H1 (cell line): ENCODE data around the gene OR13G1. TPM values are rescaled to one million over a fixed set of nuclear protein-coding genes. Genes with fewer than 3 reads are reported as not detected.

ENCODE experiments used
- CTCF ChIA-PET: fragments of 300-600 bp; sonication (Branson Sonifier 250); formaldehyde crosslinking; loops from one replicate; lab custom pipeline; 2021; ENCODE audit not compliant: partially characterized antibody; lab: Charles Lee
- POLR2A ChIA-PET: fragments of 300-600 bp; sonication (Branson Sonifier 250); formaldehyde crosslinking; loops from one replicate; lab custom pipeline; 2021; ENCODE audit warnings: inconsistent platforms; ENCODE audit not compliant: partially characterized antibody; lab: Charles Lee
- DNase-seq, 2 experiments: peaks; one replicate each; pipeline versions ENCODE4 v3.0.0 to v3.0.0-alpha.2; 2010 to 2022; ENCODE audit warnings: low spot score in 2 of 2, low read depth in 1 of 2, mixed read lengths in 1 of 2
- FAIRE-seq: peaks from 2 replicates; lab custom pipeline; 2011; peaks lifted over from hg19 to GRCh38; lab: Jason Lieb, UNC
- H2AFZ ChIP-seq: 2 replicates; pipeline ENCODE4 v1.8.1; 2012; ENCODE audit warnings: low read length, inconsistent platforms
- H2AK5ac ChIP-seq: 2 replicates; pipeline ENCODE4 v1.6.1; 2013; ENCODE audit warnings: low read depth, low read length
- H2BK120ac ChIP-seq: replicated peaks from 2 replicates; pipeline ENCODE3; 2013; ENCODE audit warnings: low read depth, low read length, inconsistent platforms
- H2BK12ac ChIP-seq: 2 replicates; pipeline ENCODE4 v1.6.1; 2013; ENCODE audit warnings: low read depth, low read length
- H2BK15ac ChIP-seq: 2 replicates; pipeline ENCODE4 v1.6.1; 2013; ENCODE audit warnings: low read length
- H2BK20ac ChIP-seq: 2 replicates; pipeline ENCODE4 v1.6.1; 2013; ENCODE audit warnings: low read length
- H2BK5ac ChIP-seq: 2 replicates; pipeline ENCODE4 v1.6.1; 2013; ENCODE audit warnings: low read depth, low read length
- H3K14ac ChIP-seq: 2 replicates; pipeline ENCODE4 v1.6.1; 2013; ENCODE audit warnings: inconsistent platforms; ENCODE audit not compliant: insufficient read length
- H3K18ac ChIP-seq: 2 replicates; pipeline ENCODE4 v1.6.1; 2013; ENCODE audit warnings: low read length; ENCODE audit errors: extremely low read depth
- H3K23ac ChIP-seq: 2 replicates; pipeline ENCODE4 v1.6.1; 2013; ENCODE audit warnings: inconsistent platforms; ENCODE audit not compliant: insufficient read length
- H3K23me2 ChIP-seq: 2 replicates; pipeline ENCODE4 v1.6.1; 2013; ENCODE audit warnings: low read depth, low read length
- H3K27ac ChIP-seq: 2 replicates; pipeline ENCODE4 v1.6.1; 2011; ENCODE audit warnings: low read depth, low read length, inconsistent platforms
- H3K27me3 ChIP-seq, 4 experiments: replicated peaks in 1 of 4; 1 replicate in 1 of 4; 2 replicates in 3 of 4; pipeline versions ENCODE4 v1.6.1 to v1.8.1; 2011 to 2013; ENCODE audit warnings: low read length in 3 of 4, mild to moderate bottlenecking in 3 of 4, inconsistent platforms in 2 of 4, mixed read lengths in 2 of 4, moderate library complexity in 1 of 4; ENCODE audit not compliant: control insufficient read depth in 3 of 4, insufficient read depth in 3 of 4; ENCODE audit errors: extremely low read depth in 1 of 4
- H3K36me3 ChIP-seq, 4 experiments: 2 replicates each; pipeline versions ENCODE4 v1.6.1 to v1.8.1; 2011 to 2013; ENCODE audit warnings: mild to moderate bottlenecking in 4 of 4, low read length in 3 of 4, moderate library complexity in 2 of 4, control low read depth in 1 of 4, inconsistent platforms in 1 of 4; ENCODE audit not compliant: insufficient read depth in 4 of 4, control insufficient read depth in 2 of 4
- H3K4ac ChIP-seq: replicated peaks from 2 replicates; pipeline ENCODE3; 2013; ENCODE audit warnings: low read length, low read depth, mixed read lengths, inconsistent platforms; ENCODE audit not compliant: insufficient read length
- H3K4me1 ChIP-seq, 4 experiments: replicated peaks in 1 of 4; 1 replicate in 1 of 4; 2 replicates in 3 of 4; pipeline versions ENCODE4 v1.6.1 to v1.8.1; 2011 to 2013; ENCODE audit warnings: low read length in 3 of 4, inconsistent platforms in 2 of 4, mixed read lengths in 1 of 4; ENCODE audit not compliant: insufficient read depth in 4 of 4, control insufficient read depth in 3 of 4
- H3K4me2 ChIP-seq, 2 experiments: 2 replicates each; pipeline versions ENCODE4 v1.6.1 to v1.8.1; 2011 to 2013; ENCODE audit warnings: low read depth in 2 of 2, low read length in 2 of 2, control low read depth in 1 of 2, inconsistent platforms in 1 of 2, mild to moderate bottlenecking in 1 of 2; ENCODE audit not compliant: insufficient read depth in 1 of 2
- H3K4me3 ChIP-seq, 4 experiments: fragments of 200-600, 300-600 bp in 1 of 4; sonication (generic), shearing (Covaris generic), sonication (Bioruptor Twin) in 1 of 4; 2 replicates each; pipeline versions ENCODE4 v1.5.1 to v1.8.1; 2011 to 2016; ENCODE audit warnings: low read length in 4 of 4, low read depth in 3 of 4, control low read depth in 2 of 4, inconsistent platforms in 2 of 4, mild to moderate bottlenecking in 2 of 4, mixed read lengths in 1 of 4, moderate library complexity in 1 of 4; ENCODE audit not compliant: insufficient read depth in 2 of 4; ENCODE audit errors: extremely low read depth in 1 of 4
- H3K56ac ChIP-seq: replicated peaks from 2 replicates; pipeline ENCODE3; 2013; ENCODE audit warnings: low read depth, mild to moderate bottlenecking, mixed read lengths, low read length, inconsistent platforms; ENCODE audit not compliant: insufficient read length
- H3K79me1 ChIP-seq: 2 replicates; pipeline ENCODE4 v1.6.1; 2013; ENCODE audit warnings: low read depth, low read length, control low read depth
- H3K79me2 ChIP-seq, 2 experiments: 2 replicates each; pipeline versions ENCODE4 v1.6.1 to v1.8.1; 2012 to 2013; ENCODE audit warnings: low read length in 2 of 2, mild to moderate bottlenecking in 2 of 2, inconsistent platforms in 1 of 2; ENCODE audit not compliant: insufficient read depth in 2 of 2, control insufficient read depth in 1 of 2
- H3K9ac ChIP-seq, 4 experiments: replicated peaks in 1 of 4; 1 replicate in 1 of 4; 2 replicates in 3 of 4; pipeline versions ENCODE4 v1.6.1 to v1.8.1; 2011 to 2013; ENCODE audit warnings: low read depth in 3 of 4, low read length in 3 of 4, control low read depth in 2 of 4, mild to moderate bottlenecking in 2 of 4, moderate library complexity in 2 of 4, inconsistent platforms in 1 of 4; ENCODE audit errors: extremely low read depth in 1 of 4
- H3K9me3 ChIP-seq, 2 experiments: 2 replicates each; pipeline versions ENCODE4 v1.6.1 to v1.8.1; 2012 to 2013; ENCODE audit warnings: mild to moderate bottlenecking in 2 of 2, moderate library complexity in 2 of 2, control low read depth in 1 of 2, inconsistent platforms in 1 of 2, low read depth in 1 of 2, low read length in 1 of 2, mixed read lengths in 1 of 2; ENCODE audit not compliant: insufficient read depth in 2 of 2
- H4K20me1 ChIP-seq, 2 experiments: replicated peaks in 1 of 2; 2 replicates each; pipeline versions ENCODE3 to v1.8.1; 2011 to 2013; ENCODE audit warnings: inconsistent platforms in 2 of 2, low read length in 2 of 2, mild to moderate bottlenecking in 1 of 2; ENCODE audit not compliant: insufficient read depth in 2 of 2, control insufficient read depth in 1 of 2
- H4K5ac ChIP-seq: 2 replicates; pipeline ENCODE4 v1.6.1; 2013; ENCODE audit warnings: low read length, low read depth, mixed read lengths, inconsistent platforms; ENCODE audit not compliant: insufficient read length
- H4K8ac ChIP-seq: 2 replicates; pipeline ENCODE4 v1.8.0; 2013; ENCODE audit warnings: mild to moderate bottlenecking, moderate library complexity, low read length, inconsistent platforms; ENCODE audit not compliant: insufficient read depth; ENCODE audit errors: extremely low read depth
- H4K91ac ChIP-seq: replicated peaks from 2 replicates; pipeline ENCODE3; 2013; ENCODE audit warnings: low read length, mixed read lengths, inconsistent platforms; ENCODE audit not compliant: insufficient read length
- EGR1 ChIP-seq: IDR thresholded peaks from 2 replicates; pipeline ENCODE4 v1.6.1; 2011; ENCODE audit warnings: low read depth, low read length, borderline replicate concordance
- RAD21 ChIP-seq, 2 experiments: IDR thresholded peaks in 1 of 2; conservative IDR thresholded peaks in 1 of 2; 2 replicates each; pipeline ENCODE4 v1.6.1; 2011; ENCODE audit warnings: low read depth in 2 of 2, low read length in 2 of 2, improper control_type of control experiment in 1 of 2, inconsistent platforms in 1 of 2, mild to moderate bottlenecking in 1 of 2, moderate library complexity in 1 of 2
- TEAD4 ChIP-seq: IDR thresholded peaks from 2 replicates; pipeline ENCODE4 v1.6.1; 2012; ENCODE audit warnings: low read depth, low read length, inconsistent platforms, mixed read lengths
- WGBS, 2 experiments: shearing (Covaris generic) in 1 of 2; methylation state at CpG; one replicate each; pipeline versions ENCODE4 v1.1.6 to v1.1.7; 2013 to 2015; ENCODE audit warnings: low lambda C conversion rate in 2 of 2, mixed read lengths in 2 of 2, inconsistent platforms in 1 of 2, low coverage in 1 of 2, missing lambda C conversion rate in 1 of 2; ENCODE audit not compliant: insufficient replicate concordance in 2 of 2, insufficient coverage in 1 of 2, insufficient read length in 1 of 2; ENCODE audit errors: extremely low coverage in 1 of 2, missing lambda C conversion rate in 1 of 2; 5-methylcytosine and 5-hydroxymethylcytosine counted together
- polyA plus RNA-seq, 7 experiments: library from polyadenylated mRNA; depleted of rRNA in 3 of 7; stranded (reverse) in 5 of 7; unstranded in 2 of 7; fragments of >200 nt in 5 of 7; fragments of 200-250 nt in 2 of 7; gene quantifications; 1 replicate in 5 of 7; 2 replicates in 1 of 7; 4 replicates in 1 of 7; pipeline versions ENCODE4 v1.2.1 to v1.2.3, GENCODE V29; 2011 to 2013; ENCODE audit warnings: missing spikeins in 2 of 7, mixed read lengths in 2 of 7
- total RNA-seq: library from RNA; stranded (reverse); fragmentation: NEBNext Ultra II Directional; extraction: Animal tissue kit (Norgen Biotek cat#: 25700); gene quantifications from 2 replicates; pipeline ENCODE4 v1.2.1, GENCODE V29; 2021

The OR13G1 gene
- total and polyA plus RNA-seq, 2 of the 8 experiments (the other 6 are each of a cell fraction or from before 2014, with no cell fraction given) = not detected

GRCh38 chr1:247721222-247721621 lies 41.7 kb upstream of the OR13G1 start:
- DNase-seq (no peak), FAIRE-seq (no peak)
- no peaks in the 10 kb centered on the region for H3K23me2 ChIP-seq
- H2BK12ac ChIP-seq = no peak overlapping the region
- H4K91ac ChIP-seq = no peak overlapping the region
- H3K56ac ChIP-seq = no peak overlapping the region
- no peaks in the 10 kb centered on the region for H3K36me3 ChIP-seq
- H3K4me2 ChIP-seq = no peak overlapping the region
- 74% methylated on average over 4 of the region's 4 CpGs; no CpG with 5 or more reads in 1 of the 2 experiments for WGBS, 2 experiments
- H2AFZ ChIP-seq = no peak overlapping the region
- H3K9ac ChIP-seq = no peak overlapping the region
- no peak overlapping the region for H3K14ac ChIP-seq
- H2BK5ac ChIP-seq = no peak overlapping the region
- H3K23ac ChIP-seq = no peak overlapping the region
- no peaks in the 10 kb centered on the region for H3K79me1 ChIP-seq
- no peak overlapping the region for H2BK15ac ChIP-seq
- H3K4me1 ChIP-seq = no peaks in the 10 kb centered on the region
- H4K20me1 ChIP-seq = no peaks in the 10 kb centered on the region
- H4K8ac ChIP-seq = no peak overlapping the region
- ChIA-PET POLR2A (no interaction called here), CTCF (no interaction called here)
- no peak overlapping the region for H3K4ac ChIP-seq
- peaks cover 37 to 49% of the 10 kb centered on the region in 2 experiments for H3K9me3 ChIP-seq
- H2AK5ac ChIP-seq = no peak overlapping the region
- H3K27me3 ChIP-seq = no peaks in the 10 kb centered on the region
- no peak overlapping the region for H2BK120ac ChIP-seq
- H3K27ac ChIP-seq = no peak overlapping the region
- no peak overlapping the region for H2BK20ac ChIP-seq
- TF ChIP-seq TEAD4 (no peak), EGR1 (no peak), RAD21 (IDR thresholded peaks at IDR 0.05 in 1 of 2, conservative IDR thresholded peaks at IDR 0.05 in 1 of 2; ENCODE audit: low read depth in 2 of 2, low read length in 2 of 2) (no peak)
- no peak overlapping the region for H4K5ac ChIP-seq
- no peak overlapping the region for H3K4me3 ChIP-seq
- no peaks in the 10 kb centered on the region for H3K79me2 ChIP-seq
- H3K18ac ChIP-seq = no peak overlapping the region
